Activated naive CD8-positive, alpha-beta T cell treated with anti-CD3 and anti-CD28 coated beads, Interleukin-2, amount 10 ng/mL, durations not matched to agents 7 days and 5 days (primary cell): ENCODE results near the gene TMEM117. TPM values are rescaled to one million over a fixed set of nuclear protein-coding genes. Genes with fewer than 3 reads are reported as not detected.

Source experiments
- ATAC-seq: fragments of 150-1000 bp; cut with Tn5 transposase; one replicate; pipeline ENCODE4 v1.10.0; 2021; ENCODE audit warnings: low read depth, moderate library complexity
- POLR2A ChIA-PET: fragments of 350-600 bp; sonication (Branson Sonifier 250); formaldehyde crosslinking; loops from one replicate; lab custom pipeline; 2021; ENCODE audit warnings: antibody characterized with exemption; lab: Charles Lee
- DNase-seq: peaks from one replicate; pipeline ENCODE4 v3.0.0; 2021
- H3K27ac Mint-ChIP-seq: one replicate; pipeline ENCODE4 v1.8.0; 2022; ENCODE audit warnings: mild to moderate bottlenecking, mixed read lengths
- H3K27me3 Mint-ChIP-seq: one replicate; pipeline ENCODE4 v1.8.0; 2022; ENCODE audit warnings: mild to moderate bottlenecking, moderate library complexity, mixed read lengths
- H3K36me3 Mint-ChIP-seq: one replicate; pipeline ENCODE4 v1.8.0; 2021; ENCODE audit warnings: mild to moderate bottlenecking, mixed read lengths
- H3K4me1 Mint-ChIP-seq: one replicate; pipeline ENCODE4 v1.8.0; 2021; ENCODE audit warnings: mixed read lengths
- H3K4me3 Mint-ChIP-seq: one replicate; pipeline ENCODE4 v1.8.0; 2022; ENCODE audit warnings: mild to moderate bottlenecking, moderate library complexity, mixed read lengths
- H3K9me3 Mint-ChIP-seq: one replicate; pipeline ENCODE4 v1.8.0; 2021; ENCODE audit warnings: mixed read lengths
- total RNA-seq, 2 experiments: library from RNA; stranded (reverse); gene quantifications; one replicate each; pipeline ENCODE4 v1.2.3, GENCODE V29; 2021

Gene TMEM117
- total RNA-seq, 2 experiments from 2014 or later, result 0.58 to 1.0 TPM

DNA sequence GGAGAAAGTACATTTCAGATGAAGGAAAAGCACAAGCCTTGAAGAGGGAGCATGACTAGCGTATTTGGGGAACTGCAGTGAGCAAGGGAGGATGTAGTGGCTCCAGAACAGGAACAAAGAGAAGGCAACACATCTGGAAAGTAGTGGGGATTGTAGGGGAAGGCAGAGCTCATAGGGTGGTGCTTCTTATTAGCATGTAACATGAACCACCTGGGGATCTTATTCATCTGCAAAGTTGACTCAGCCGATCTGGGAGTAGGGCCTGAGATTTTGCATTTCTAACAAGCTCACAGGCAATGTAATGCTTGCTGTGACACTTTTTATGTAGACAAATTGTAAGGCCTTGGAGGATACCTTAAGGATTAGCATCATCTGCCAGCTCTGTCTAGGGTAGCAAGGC, 592.9 kb downstream of the TMEM117 start:
- Mint-ChIP-seq H3K36me3 (no peaks in the 10 kb centered on the region), H3K27ac (no peak overlapping the region), H3K4me1 (no peaks in the 10 kb centered on the region), H3K4me3 (no peak overlapping the region), H3K9me3 (peaks cover 2% of the 10 kb centered on the region), H3K27me3 (peaks cover 9% of the 10 kb centered on the region)
- POLR2A ChIA-PET, result no interaction called here
- no peak for ATAC-seq
- DNase-seq, result no peak

DNA sequence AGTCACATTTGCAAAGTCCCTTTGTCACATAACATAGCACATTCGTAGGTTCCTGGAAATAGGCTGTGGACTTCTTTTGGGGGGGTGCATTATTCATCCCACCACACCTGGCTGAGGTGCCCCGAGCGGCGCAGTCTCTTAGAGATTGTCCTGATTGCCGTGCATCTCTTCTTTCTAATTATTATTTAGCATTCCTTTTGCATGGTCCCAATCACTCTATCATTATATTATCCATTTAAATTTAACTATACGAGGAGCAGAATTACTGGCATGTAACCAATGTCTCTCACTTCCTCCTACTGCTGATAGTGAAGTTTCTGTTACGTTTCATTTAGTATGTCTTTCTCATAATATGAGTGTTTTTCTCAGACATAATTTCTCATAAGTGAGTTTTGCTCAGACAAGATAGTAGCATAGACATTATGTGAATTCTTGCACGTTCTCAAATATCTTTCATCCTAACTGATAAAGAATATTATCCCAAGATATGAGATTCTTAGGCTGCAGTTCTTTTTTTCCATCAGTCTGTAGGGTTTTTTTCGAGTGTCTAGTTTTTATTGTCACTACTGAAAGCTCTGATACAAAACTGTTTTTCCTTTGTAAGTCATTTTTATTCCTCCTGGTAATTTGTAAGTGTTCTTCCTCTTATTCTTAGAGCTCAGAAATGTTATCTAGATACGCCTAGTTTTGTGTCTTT, 595.9 kb downstream of the TMEM117 start:
- H3K4me1 Mint-ChIP-seq, result no peaks in the 10 kb centered on the region
- POLR2A ChIA-PET, result no interaction called here
- DNase-seq (no peak), ATAC-seq (no peak)
- no peaks in the 10 kb centered on the region for H3K9me3 Mint-ChIP-seq
- peaks cover 5% of the 10 kb centered on the region for H3K27me3 Mint-ChIP-seq
- no peaks in the 10 kb centered on the region for H3K36me3 Mint-ChIP-seq
- no peak overlapping the region for H3K27ac Mint-ChIP-seq
- H3K4me3 Mint-ChIP-seq, result no peak overlapping the region

DNA sequence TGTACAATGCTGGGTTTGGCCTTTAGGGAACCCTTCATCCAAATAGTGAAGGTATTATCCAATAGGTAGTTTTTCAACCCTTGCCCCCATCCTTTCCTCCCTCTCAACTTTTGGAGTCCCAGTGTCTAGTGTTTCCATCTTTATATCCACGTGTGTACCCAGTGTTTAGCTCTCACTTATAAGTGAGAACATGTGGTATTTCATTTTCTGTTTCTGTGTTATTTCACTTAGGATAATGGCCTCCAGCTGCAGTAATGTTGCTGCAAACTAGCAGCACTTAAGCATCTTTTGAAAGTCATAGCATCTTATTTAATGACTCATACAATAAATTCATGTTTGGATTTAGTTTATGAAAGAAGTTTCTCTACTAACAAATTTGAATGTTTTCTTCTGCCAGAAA, 597.8 kb downstream of the TMEM117 start:
- no peaks in the 10 kb centered on the region for H3K9me3 Mint-ChIP-seq
- H3K36me3 Mint-ChIP-seq, result no peaks in the 10 kb centered on the region
- ATAC-seq (no peak), DNase-seq (no peak)
- H3K4me1 Mint-ChIP-seq, result no peaks in the 10 kb centered on the region
- no peak overlapping the region for H3K27ac Mint-ChIP-seq
- POLR2A ChIA-PET, result no interaction called here
- no peak overlapping the region for H3K4me3 Mint-ChIP-seq
- H3K27me3 Mint-ChIP-seq, result peaks cover 5% of the 10 kb centered on the region

DNA sequence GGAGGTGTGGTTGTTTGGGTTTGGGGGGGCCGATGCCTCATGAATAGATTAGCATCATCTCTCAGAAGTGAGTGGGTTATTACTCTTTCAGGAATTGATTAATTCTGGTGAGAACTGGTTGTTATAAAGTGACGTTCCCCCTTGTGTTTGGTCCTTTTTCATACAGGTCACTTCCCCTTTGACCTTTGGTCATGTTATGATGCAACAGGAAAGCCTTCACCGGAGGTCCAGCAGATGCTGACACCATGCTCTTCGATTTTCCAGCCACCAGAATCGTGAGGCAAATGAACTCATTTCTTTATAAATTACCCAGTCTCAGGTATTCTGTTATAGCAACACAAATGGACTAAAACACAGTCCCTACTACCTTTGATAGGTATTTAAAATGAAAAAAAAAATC, 600.9 kb downstream of the TMEM117 start:
- H3K9me3 Mint-ChIP-seq, result no peaks in the 10 kb centered on the region
- POLR2A ChIA-PET, result no interaction called here
- ATAC-seq (no peak), DNase-seq (no peak)
- H3K36me3 Mint-ChIP-seq, result no peaks in the 10 kb centered on the region
- H3K27me3 Mint-ChIP-seq, result peaks cover under 1% of the 10 kb centered on the region
- H3K4me1 Mint-ChIP-seq, result no peaks in the 10 kb centered on the region
- H3K4me3 Mint-ChIP-seq, result no peak overlapping the region
- no peak overlapping the region for H3K27ac Mint-ChIP-seq

Other genes with a start within 250 kb of the TMEM117 start
- gene PUS7L, start 77.3 kb upstream of the TMEM117 start, total RNA-seq, result 10 to 100 TPM; 21.7 to 26.3 TPM
- 10 to 100 TPM; 43.4 to 46.0 TPM for gene IRAK4, start 77.1 kb upstream of the TMEM117 start, total RNA-seq
- 10 to 100 TPM; 27.2 to 29.0 TPM for gene TWF1, start 29.8 kb upstream of the TMEM117 start, total RNA-seq